GM19397 (cell line): ENCODE measurements around the gene MREG.
"Not testable (repeated sequence)": the region's sequence is repeated elsewhere in the genome, so short reads cannot be mapped to it uniquely, and the experiment has no call there.

Experiments used
- ATAC-seq: cut with Tn5 transposase; IDR thresholded peaks from one replicate; pipeline ENCODE4 v1.9.1; 2021; ENCODE audit warnings: mild to moderate bottlenecking, moderate library complexity; ENCODE audit not compliant: unreplicated experiment

Gene MREG

GRCh38 chr2:215988556-215989207 is 24.7 kb downstream of the MREG start:
- ATAC-seq = not testable (repeated sequence)

- ATAC-seq = no peak
Measured at GRCh38 chr2:215985257-215985656, 28.1 kb downstream of the MREG start.

GRCh38 chr2:215984661-215985060 is 28.7 kb downstream of the MREG start:
- ATAC-seq = no peak

GRCh38 chr2:215983581-215984351 is 29.6 kb downstream of the MREG start:
- peak; percentile 59 for ATAC-seq

GRCh38 chr2:215982465-215982875 is 30.9 kb downstream of the MREG start:
- peak; percentile 51 for ATAC-seq

GRCh38 chr2:215981115-215981514 is 32.2 kb downstream of the MREG start:
- no peak for ATAC-seq

GRCh38 chr2:215979620-215980019 is 33.7 kb downstream of the MREG start:
- ATAC-seq = no peak

- ATAC-seq = no peak
Measured at GRCh38 chr2:215974700-215975429, 38.5 kb downstream of the MREG start.

- no peak for ATAC-seq
Measured at GRCh38 chr2:215973954-215974699, 39.2 kb downstream of the MREG start.

- ATAC-seq = no peak
Measured at GRCh38 chr2:215973145-215973792, 40.1 kb downstream of the MREG start.

GRCh38 chr2:215971671-215972070 is 41.7 kb downstream of the MREG start:
- no peak for ATAC-seq

- ATAC-seq = not testable (repeated sequence)
Measured at GRCh38 chr2:215970894-215971293, 42.5 kb downstream of the MREG start.

GRCh38 chr2:215970425-215970824 is 42.9 kb downstream of the MREG start:
- ATAC-seq = no peak

GRCh38 chr2:215969131-215969841 is 44.1 kb downstream of the MREG start:
- no peak for ATAC-seq

GRCh38 chr2:215968499-215968898 is 44.9 kb downstream of the MREG start:
- ATAC-seq = no peak

GRCh38 chr2:215967590-215968378 is 45.6 kb downstream of the MREG start:
- ATAC-seq = no peak

- no peak for ATAC-seq
Measured at GRCh38 chr2:215966951-215967350, 46.4 kb downstream of the MREG start.

- ATAC-seq = no peak
Measured at GRCh38 chr2:215966274-215966673, 47.1 kb downstream of the MREG start.

GRCh38 chr2:215965532-215966165 is 47.7 kb downstream of the MREG start:
- no peak for ATAC-seq
